SK-N-SH treated with all-trans-retinoic acid at 6 μM for 48 hours (cell line): Measurements from ENCODE around the gene TMEM114.

Experiments used
- ATAC-seq: fragments of 200-7000 bp; cut with Tn5 transposase; 3 replicates; pipeline ENCODE4 v1.9.1; 2020; ENCODE audit warnings: mild to moderate bottlenecking, moderate library complexity
- ARNTL ChIP-seq: fragments of 450-650 bp; formaldehyde crosslinking; IDR thresholded peaks from 2 replicates; pipeline ENCODE4 v1.5.0; 2020; ENCODE audit warnings: low read depth, mild to moderate bottlenecking, moderate library complexity, borderline replicate concordance
- BACH2 ChIP-seq: fragments of 250-450 bp; sonication (Bioruptor Pico); IDR thresholded peaks from 2 replicates; pipeline ENCODE4 v1.9.0; 2021; ENCODE audit warnings: mild to moderate bottlenecking, borderline replicate concordance
- CSDC2 ChIP-seq: fragments of 250-450 bp; sonication (Bioruptor Pico); IDR thresholded peaks from 2 replicates; pipeline ENCODE4 v1.5.0; 2020; ENCODE audit warnings: mild to moderate bottlenecking, moderate library complexity
- ESRRG ChIP-seq: fragments of 250-450 bp; sonication (Bioruptor Pico); IDR thresholded peaks from 2 replicates; pipeline ENCODE4 v1.6.1; 2021; ENCODE audit warnings: mild to moderate bottlenecking
- GLIS3 ChIP-seq: fragments of 250-450 bp; sonication (Bioruptor Pico); IDR thresholded peaks from 2 replicates; pipeline ENCODE4 v1.5.0; 2020; ENCODE audit warnings: mild to moderate bottlenecking, moderate library complexity
- ISL1 ChIP-seq: fragments of 250-450 bp; sonication (Bioruptor Pico); IDR thresholded peaks from 2 replicates; pipeline ENCODE4 v2.1.2; 2022; ENCODE audit warnings: mild to moderate bottlenecking, moderate library complexity
- OSR1 ChIP-seq: fragments of 250-450 bp; sonication (Bioruptor Pico); IDR thresholded peaks from 2 replicates; pipeline ENCODE4 v1.8.0; 2022; ENCODE audit warnings: moderate library complexity, mild to moderate bottlenecking, inconsistent platforms
- RARB ChIP-seq: fragments of 250-450 bp; sonication (Bioruptor Pico); IDR thresholded peaks from 2 replicates; pipeline ENCODE4 v1.8.0; 2021; ENCODE audit warnings: mild to moderate bottlenecking, moderate library complexity
- SNAI2 ChIP-seq: fragments of 250-450 bp; sonication (Bioruptor Pico); IDR thresholded peaks from 2 replicates; pipeline ENCODE4 v1.5.0; 2020; ENCODE audit warnings: mild to moderate bottlenecking, moderate library complexity
- TCF4 ChIP-seq: fragments of 250-450 bp; sonication (Bioruptor Pico); IDR thresholded peaks from 2 replicates; pipeline ENCODE4 v1.8.0; 2021; ENCODE audit warnings: mild to moderate bottlenecking, moderate library complexity, borderline replicate concordance
- TOX ChIP-seq: fragments of 250-450 bp; sonication (Bioruptor Pico); IDR thresholded peaks from 2 replicates; pipeline ENCODE4 v1.8.0; 2021; ENCODE audit warnings: mild to moderate bottlenecking, moderate library complexity, borderline replicate concordance
- ZFP3 ChIP-seq: fragments of 250-450 bp; sonication (Bioruptor Pico); IDR thresholded peaks from 2 replicates; pipeline ENCODE4 v1.5.0; 2020; ENCODE audit warnings: mild to moderate bottlenecking, moderate library complexity
- ZFP30 ChIP-seq: fragments of 450-650 bp; formaldehyde crosslinking; IDR thresholded peaks from 2 replicates; pipeline ENCODE4 v1.5.0; 2022; ENCODE audit warnings: mild to moderate bottlenecking, moderate library complexity
- ZNF565 ChIP-seq: fragments of 450-650 bp; formaldehyde crosslinking; conservative IDR thresholded peaks from 2 replicates; pipeline ENCODE4 v1.5.0; 2020; ENCODE audit warnings: low read depth, mild to moderate bottlenecking, moderate library complexity
- ZNF70 ChIP-seq: fragments of 450-650 bp; formaldehyde crosslinking; IDR thresholded peaks from 2 replicates; pipeline ENCODE4 v1.5.0; 2020; ENCODE audit warnings: mild to moderate bottlenecking, moderate library complexity
- ZNF8 ChIP-seq: fragments of 450-650 bp; formaldehyde crosslinking; IDR thresholded peaks from 2 replicates; pipeline ENCODE4 v1.5.0; 2020; ENCODE audit warnings: mild to moderate bottlenecking, moderate library complexity
- TF ChIP-seq, protein P1 (sequence below): fragments of 250-450 bp; sonication (Bioruptor Pico); IDR thresholded peaks from 2 replicates; pipeline ENCODE4 v1.5.1; 2020; ENCODE audit warnings: low read depth, mild to moderate bottlenecking, moderate library complexity
- TF ChIP-seq, protein P2 (sequence below): fragments of 250-450 bp; sonication (Bioruptor Pico); IDR thresholded peaks from 2 replicates; pipeline ENCODE4 v1.5.1; 2021; ENCODE audit warnings: mild to moderate bottlenecking, moderate library complexity
- TF ChIP-seq, protein P3 (sequence below): fragments of 250-450 bp; sonication (Bioruptor Pico); IDR thresholded peaks from 2 replicates; pipeline ENCODE4 v1.8.0; 2021; ENCODE audit warnings: low read depth, mild to moderate bottlenecking, moderate library complexity, borderline replicate concordance
- TF ChIP-seq, protein P4 (sequence below): fragments of 250-450 bp; sonication (Bioruptor Pico); IDR thresholded peaks from 2 replicates; pipeline ENCODE4 v1.5.0; 2020; ENCODE audit warnings: mild to moderate bottlenecking, moderate library complexity
- TF ChIP-seq, protein P5 (sequence below): fragments of 250-450 bp; sonication (Bioruptor Pico); IDR thresholded peaks from 2 replicates; pipeline ENCODE4 v1.8.0; 2020; ENCODE audit warnings: mild to moderate bottlenecking, moderate library complexity, borderline replicate concordance

TMEM114 gene

DNA sequence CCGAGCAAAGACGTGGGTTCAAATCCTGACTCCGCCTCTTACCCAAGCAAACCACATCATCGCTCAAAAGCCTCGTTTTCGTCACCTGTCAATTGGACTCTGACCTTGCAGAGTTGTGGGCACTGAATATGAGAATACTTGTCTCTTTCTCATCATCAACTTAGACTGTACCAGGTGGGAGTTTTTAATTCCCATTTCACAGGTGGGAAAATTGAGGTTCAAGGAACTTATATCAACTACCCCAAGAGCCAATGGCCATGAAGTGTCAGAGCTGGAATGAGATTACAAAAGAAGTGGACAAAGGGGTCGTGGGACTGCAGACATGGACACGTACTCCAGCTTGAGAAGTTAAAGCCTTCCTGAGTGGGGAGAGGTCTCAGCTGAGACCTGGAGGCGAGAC is 10.8 kb downstream of the TMEM114 start:
- TF ChIP-seq GLIS3 (CRISPR knock-in tag) = no peak
- TF ChIP-seq, protein P1, sequence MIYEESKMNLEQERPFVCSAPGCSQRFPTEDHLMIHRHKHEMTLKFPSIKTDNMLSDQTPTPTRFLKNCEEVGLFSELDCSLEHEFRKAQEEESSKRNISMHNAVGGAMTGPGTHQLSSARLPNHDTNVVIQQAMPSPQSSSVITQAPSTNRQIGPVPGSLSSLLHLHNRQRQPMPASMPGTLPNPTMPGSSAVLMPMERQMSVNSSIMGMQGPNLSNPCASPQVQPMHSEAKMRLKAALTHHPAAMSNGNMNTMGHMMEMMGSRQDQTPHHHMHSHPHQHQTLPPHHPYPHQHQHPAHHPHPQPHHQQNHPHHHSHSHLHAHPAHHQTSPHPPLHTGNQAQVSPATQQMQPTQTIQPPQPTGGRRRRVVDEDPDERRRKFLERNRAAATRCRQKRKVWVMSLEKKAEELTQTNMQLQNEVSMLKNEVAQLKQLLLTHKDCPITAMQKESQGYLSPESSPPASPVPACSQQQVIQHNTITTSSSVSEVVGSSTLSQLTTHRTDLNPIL (CRISPR knock-in tag) = no peak
- TF ChIP-seq SNAI2 (CRISPR knock-in tag) = no peak
- ATAC-seq = no peak

DNA sequence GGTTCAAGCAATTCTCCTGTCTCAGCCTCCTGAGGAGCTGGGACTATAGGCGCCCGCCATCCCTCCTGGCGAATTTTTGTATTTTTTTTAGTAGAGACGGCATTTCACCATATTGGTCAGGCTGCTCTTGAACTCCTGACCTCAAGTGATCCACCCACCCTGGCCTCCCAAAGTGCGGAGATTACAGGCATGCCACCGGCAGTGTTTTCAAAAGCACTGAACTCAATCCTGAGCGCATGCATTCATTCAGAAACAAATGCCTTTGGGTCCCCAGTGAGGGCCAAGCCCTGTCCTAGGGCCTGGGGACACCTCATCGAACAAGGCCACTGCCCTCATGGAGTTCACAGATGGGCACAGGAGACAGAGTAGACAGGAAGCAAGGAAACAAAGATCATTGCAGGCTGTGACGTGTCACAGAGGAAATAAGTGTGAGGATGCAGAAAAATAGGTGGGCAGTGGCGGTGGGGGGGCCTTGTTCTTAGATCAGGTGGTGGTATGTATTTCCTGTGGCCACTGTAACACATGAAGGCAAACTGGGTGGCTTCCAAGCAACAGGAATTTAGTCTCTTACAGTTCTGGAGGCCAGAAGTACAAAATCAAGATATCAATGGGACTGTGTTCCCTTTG is 12.5 kb downstream of the TMEM114 start:
- no peak for ATAC-seq
- TF ChIP-seq, protein P1 (CRISPR knock-in tag) = no peak
- TF ChIP-seq ZNF8 (CRISPR knock-in tag) (no peak), OSR1 (CRISPR knock-in tag) (no peak), TOX (no peak), ZFP3 (CRISPR knock-in tag) (no peak), ZNF70 (CRISPR knock-in tag) (no peak), SNAI2 (CRISPR knock-in tag) (no peak), ZNF565 (no peak), ARNTL (CRISPR knock-in tag) (no peak), ZFP30 (no peak), BACH2 (no peak), ISL1 (CRISPR knock-in tag) (no peak)
- TF ChIP-seq, protein P2, sequence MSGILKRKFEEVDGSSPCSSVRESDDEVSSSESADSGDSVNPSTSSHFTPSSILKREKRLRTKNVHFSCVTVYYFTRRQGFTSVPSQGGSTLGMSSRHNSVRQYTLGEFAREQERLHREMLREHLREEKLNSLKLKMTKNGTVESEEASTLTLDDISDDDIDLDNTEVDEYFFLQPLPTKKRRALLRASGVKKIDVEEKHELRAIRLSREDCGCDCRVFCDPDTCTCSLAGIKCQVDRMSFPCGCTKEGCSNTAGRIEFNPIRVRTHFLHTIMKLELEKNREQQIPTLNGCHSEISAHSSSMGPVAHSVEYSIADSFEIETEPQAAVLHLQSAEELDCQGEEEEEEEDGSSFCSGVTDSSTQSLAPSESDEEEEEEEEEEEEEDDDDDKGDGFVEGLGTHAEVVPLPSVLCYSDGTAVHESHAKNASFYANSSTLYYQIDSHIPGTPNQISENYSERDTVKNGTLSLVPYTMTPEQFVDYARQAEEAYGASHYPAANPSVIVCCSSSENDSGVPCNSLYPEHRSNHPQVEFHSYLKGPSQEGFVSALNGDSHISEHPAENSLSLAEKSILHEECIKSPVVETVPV (CRISPR knock-in tag) = no peak
- TF ChIP-seq, protein P3, sequence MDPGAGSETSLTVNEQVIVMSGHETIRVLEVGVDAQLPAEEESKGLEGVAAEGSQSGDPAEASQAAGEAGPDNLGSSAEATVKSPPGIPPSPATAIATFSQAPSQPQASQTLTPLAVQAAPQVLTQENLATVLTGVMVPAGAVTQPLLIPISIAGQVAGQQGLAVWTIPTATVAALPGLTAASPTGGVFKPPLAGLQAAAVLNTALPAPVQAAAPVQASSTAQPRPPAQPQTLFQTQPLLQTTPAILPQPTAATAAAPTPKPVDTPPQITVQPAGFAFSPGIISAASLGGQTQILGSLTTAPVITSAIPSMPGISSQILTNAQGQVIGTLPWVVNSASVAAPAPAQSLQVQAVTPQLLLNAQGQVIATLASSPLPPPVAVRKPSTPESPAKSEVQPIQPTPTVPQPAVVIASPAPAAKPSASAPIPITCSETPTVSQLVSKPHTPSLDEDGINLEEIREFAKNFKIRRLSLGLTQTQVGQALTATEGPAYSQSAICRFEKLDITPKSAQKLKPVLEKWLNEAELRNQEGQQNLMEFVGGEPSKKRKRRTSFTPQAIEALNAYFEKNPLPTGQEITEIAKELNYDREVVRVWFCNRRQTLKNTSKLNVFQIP (CRISPR knock-in tag) = no peak
- TF ChIP-seq, all 23 proteins: peak for 0

DNA sequence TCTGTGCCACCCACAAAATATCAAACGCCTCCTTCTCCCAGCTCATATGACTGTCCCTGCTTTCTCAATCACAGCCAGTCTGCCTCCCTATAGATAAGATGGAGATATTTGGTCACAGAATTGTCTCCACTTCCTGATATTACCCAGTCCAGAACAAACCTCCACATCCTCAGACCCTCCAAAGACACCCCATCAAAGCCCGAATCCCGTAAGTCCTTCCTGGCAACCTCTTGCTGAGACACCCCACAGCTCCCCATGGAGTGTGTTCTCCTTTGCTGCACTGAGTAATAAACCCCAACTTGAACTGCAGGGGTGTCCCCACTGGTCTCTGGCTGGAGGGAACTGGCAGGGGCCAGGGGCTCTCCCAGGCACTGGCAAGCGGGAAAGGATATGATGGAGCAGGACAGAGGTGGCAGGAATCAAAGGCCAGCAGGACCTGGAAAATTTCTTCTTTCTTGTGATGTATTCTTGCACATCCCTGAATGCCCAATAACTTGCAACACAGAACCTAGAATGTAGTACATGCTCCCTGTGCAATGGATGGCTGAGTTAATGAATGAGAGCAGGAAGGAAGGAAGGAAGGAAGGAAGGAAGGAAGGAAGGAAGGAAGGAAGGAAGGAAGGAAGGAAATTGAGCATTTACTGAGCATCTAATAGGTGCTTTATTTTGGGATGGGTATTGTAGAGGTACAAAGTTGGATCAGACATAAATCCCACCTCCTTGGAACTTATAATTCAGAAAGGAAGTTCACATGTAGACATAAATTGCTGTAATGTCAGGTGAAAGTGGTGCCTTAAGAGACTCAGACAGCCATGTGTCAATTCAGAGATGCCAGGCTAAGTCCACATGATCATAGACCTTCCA is 13.9 kb downstream of the TMEM114 start:
- ATAC-seq = no peak

More for the DNA sequence above, 13.9 kb downstream of the TMEM114 start:
- no peak for TF ChIP-seq TCF4
- TF ChIP-seq CSDC2 = no peak
- TF ChIP-seq ARNTL (CRISPR knock-in tag) = no peak
- TF ChIP-seq ZNF565 = no peak
- TF ChIP-seq, protein P4, sequence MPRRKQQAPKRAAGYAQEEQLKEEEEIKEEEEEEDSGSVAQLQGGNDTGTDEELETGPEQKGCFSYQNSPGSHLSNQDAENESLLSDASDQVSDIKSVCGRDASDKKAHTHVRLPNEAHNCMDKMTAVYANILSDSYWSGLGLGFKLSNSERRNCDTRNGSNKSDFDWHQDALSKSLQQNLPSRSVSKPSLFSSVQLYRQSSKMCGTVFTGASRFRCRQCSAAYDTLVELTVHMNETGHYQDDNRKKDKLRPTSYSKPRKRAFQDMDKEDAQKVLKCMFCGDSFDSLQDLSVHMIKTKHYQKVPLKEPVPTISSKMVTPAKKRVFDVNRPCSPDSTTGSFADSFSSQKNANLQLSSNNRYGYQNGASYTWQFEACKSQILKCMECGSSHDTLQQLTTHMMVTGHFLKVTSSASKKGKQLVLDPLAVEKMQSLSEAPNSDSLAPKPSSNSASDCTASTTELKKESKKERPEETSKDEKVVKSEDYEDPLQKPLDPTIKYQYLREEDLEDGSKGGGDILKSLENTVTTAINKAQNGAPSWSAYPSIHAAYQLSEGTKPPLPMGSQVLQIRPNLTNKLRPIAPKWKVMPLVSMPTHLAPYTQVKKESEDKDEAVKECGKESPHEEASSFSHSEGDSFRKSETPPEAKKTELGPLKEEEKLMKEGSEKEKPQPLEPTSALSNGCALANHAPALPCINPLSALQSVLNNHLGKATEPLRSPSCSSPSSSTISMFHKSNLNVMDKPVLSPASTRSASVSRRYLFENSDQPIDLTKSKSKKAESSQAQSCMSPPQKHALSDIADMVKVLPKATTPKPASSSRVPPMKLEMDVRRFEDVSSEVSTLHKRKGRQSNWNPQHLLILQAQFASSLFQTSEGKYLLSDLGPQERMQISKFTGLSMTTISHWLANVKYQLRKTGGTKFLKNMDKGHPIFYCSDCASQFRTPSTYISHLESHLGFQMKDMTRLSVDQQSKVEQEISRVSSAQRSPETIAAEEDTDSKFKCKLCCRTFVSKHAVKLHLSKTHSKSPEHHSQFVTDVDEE (CRISPR knock-in tag) = no peak
- no peak for TF ChIP-seq BACH2
- no peak for TF ChIP-seq RARB (CRISPR knock-in tag)
- TF ChIP-seq, protein P2 (CRISPR knock-in tag) = no peak
- no peak for TF ChIP-seq TOX
- no peak for TF ChIP-seq ZFP30
- TF ChIP-seq ESRRG (CRISPR knock-in tag) = no peak
- no peak for TF ChIP-seq ZNF70 (CRISPR knock-in tag)
- TF ChIP-seq, protein P1 (CRISPR knock-in tag) = no peak
- no peak for TF ChIP-seq OSR1 (CRISPR knock-in tag)
- TF ChIP-seq ZNF8 (CRISPR knock-in tag) = no peak
- TF ChIP-seq, protein P5, sequence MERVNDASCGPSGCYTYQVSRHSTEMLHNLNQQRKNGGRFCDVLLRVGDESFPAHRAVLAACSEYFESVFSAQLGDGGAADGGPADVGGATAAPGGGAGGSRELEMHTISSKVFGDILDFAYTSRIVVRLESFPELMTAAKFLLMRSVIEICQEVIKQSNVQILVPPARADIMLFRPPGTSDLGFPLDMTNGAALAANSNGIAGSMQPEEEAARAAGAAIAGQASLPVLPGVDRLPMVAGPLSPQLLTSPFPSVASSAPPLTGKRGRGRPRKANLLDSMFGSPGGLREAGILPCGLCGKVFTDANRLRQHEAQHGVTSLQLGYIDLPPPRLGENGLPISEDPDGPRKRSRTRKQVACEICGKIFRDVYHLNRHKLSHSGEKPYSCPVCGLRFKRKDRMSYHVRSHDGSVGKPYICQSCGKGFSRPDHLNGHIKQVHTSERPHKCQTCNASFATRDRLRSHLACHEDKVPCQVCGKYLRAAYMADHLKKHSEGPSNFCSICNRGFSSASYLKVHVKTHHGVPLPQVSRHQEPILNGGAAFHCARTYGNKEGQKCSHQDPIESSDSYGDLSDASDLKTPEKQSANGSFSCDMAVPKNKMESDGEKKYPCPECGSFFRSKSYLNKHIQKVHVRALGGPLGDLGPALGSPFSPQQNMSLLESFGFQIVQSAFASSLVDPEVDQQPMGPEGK (CRISPR knock-in tag) = no peak
- no peak for TF ChIP-seq SNAI2 (CRISPR knock-in tag)
